Measurements from ENCODE around the gene C1QTNF1.
A peak's percentile ranks its signal among the peaks of the same experiment; 100 is the strongest.

C1QTNF1 gene

GRCh38 chr17:78998311-78999055, 25.5 kb upstream of the C1QTNF1 start:
- H3K9me3 Mint-ChIP-seq: no peaks in the 10 kb centered on the region
- peak; percentile 11 for DNase-seq
- no peak overlapping the region for H3K4me3 Mint-ChIP-seq
- H3K27ac Mint-ChIP-seq: no peak overlapping the region
- H3K4me1 Mint-ChIP-seq (ENCODE audit: low read depth): peaks cover 12% of the 10 kb centered on the region
- H3K36me3 Mint-ChIP-seq (ENCODE audit: low read depth): peaks cover 86% of the 10 kb centered on the region
- no peaks in the 10 kb centered on the region for H3K27me3 Mint-ChIP-seq

GRCh38 chr17:78999056-78999768, 24.8 kb upstream of the C1QTNF1 start:
- no peak overlapping the region for H3K4me3 Mint-ChIP-seq
- no peaks in the 10 kb centered on the region for H3K9me3 Mint-ChIP-seq
- DNase-seq: no peak
- H3K4me1 Mint-ChIP-seq (ENCODE audit: low read depth): peaks cover 12% of the 10 kb centered on the region
- no peak overlapping the region for H3K27ac Mint-ChIP-seq
- H3K27me3 Mint-ChIP-seq: no peaks in the 10 kb centered on the region
- peaks cover 81% of the 10 kb centered on the region for H3K36me3 Mint-ChIP-seq (ENCODE audit: low read depth)

GRCh38 chr17:78999947-79000395, 24.0 kb upstream of the C1QTNF1 start:
- H3K27ac Mint-ChIP-seq: no peak overlapping the region
- no peaks in the 10 kb centered on the region for H3K9me3 Mint-ChIP-seq
- H3K36me3 Mint-ChIP-seq (ENCODE audit: low read depth): peaks cover 73% of the 10 kb centered on the region
- peaks cover 12% of the 10 kb centered on the region for H3K4me1 Mint-ChIP-seq (ENCODE audit: low read depth)
- H3K27me3 Mint-ChIP-seq: no peaks in the 10 kb centered on the region
- no peak overlapping the region for H3K4me3 Mint-ChIP-seq
- peak; percentile 15 for DNase-seq

GRCh38 chr17:79000396-79001189, 23.4 kb upstream of the C1QTNF1 start:
- Mint-ChIP-seq H3K27ac (peak overlapping the region; percentile 57), H3K9me3 (no peaks in the 10 kb centered on the region), H3K36me3 (ENCODE audit: low read depth) (peaks cover 67% of the 10 kb centered on the region), H3K4me1 (ENCODE audit: low read depth) (peaks cover 17% of the 10 kb centered on the region), H3K27me3 (no peaks in the 10 kb centered on the region), H3K4me3 (no peak overlapping the region)
- DNase-seq: peak; percentile 20

- peak; percentile 14 for DNase-seq
- Mint-ChIP-seq H3K27me3 (no peaks in the 10 kb centered on the region), H3K4me3 (no peak overlapping the region), H3K9me3 (no peaks in the 10 kb centered on the region), H3K4me1 (ENCODE audit: low read depth) (peaks cover 25% of the 10 kb centered on the region), H3K36me3 (ENCODE audit: low read depth) (peaks cover 62% of the 10 kb centered on the region), H3K27ac (peak overlapping the region; percentile 57)
These were observed 22.6 kb upstream of the C1QTNF1 start for GRCh38 chr17:79001190-79002020.

GRCh38 chr17:79002291-79002690, 21.7 kb upstream of the C1QTNF1 start:
- Mint-ChIP-seq H3K36me3 (ENCODE audit: low read depth) (peaks cover 60% of the 10 kb centered on the region), H3K27me3 (no peaks in the 10 kb centered on the region), H3K27ac (peak overlapping the region; percentile 51), H3K4me3 (no peak overlapping the region), H3K9me3 (no peaks in the 10 kb centered on the region), H3K4me1 (ENCODE audit: low read depth) (peaks cover 34% of the 10 kb centered on the region)
- DNase-seq: peak; percentile 15

- Mint-ChIP-seq H3K27me3 (no peaks in the 10 kb centered on the region), H3K36me3 (ENCODE audit: low read depth) (peaks cover 57% of the 10 kb centered on the region), H3K4me3 (no peak overlapping the region), H3K27ac (peak overlapping the region; percentile 51), H3K9me3 (no peaks in the 10 kb centered on the region), H3K4me1 (ENCODE audit: low read depth) (peaks cover 41% of the 10 kb centered on the region)
- peak; percentile 16 for DNase-seq
These were observed 21.0 kb upstream of the C1QTNF1 start for GRCh38 chr17:79002796-79003593.

GRCh38 chr17:79003661-79004411, 20.1 kb upstream of the C1QTNF1 start:
- Mint-ChIP-seq H3K4me1 (ENCODE audit: low read depth) (peaks cover 49% of the 10 kb centered on the region), H3K9me3 (no peaks in the 10 kb centered on the region), H3K27ac (peak overlapping the region; percentile 33), H3K27me3 (no peaks in the 10 kb centered on the region), H3K4me3 (no peak overlapping the region), H3K36me3 (ENCODE audit: low read depth) (peaks cover 56% of the 10 kb centered on the region)
- DNase-seq: peak; percentile 14

GRCh38 chr17:79005063-79005861, 18.7 kb upstream of the C1QTNF1 start:
- no peaks in the 10 kb centered on the region for H3K9me3 Mint-ChIP-seq
- peak overlapping the region; percentile 81 for H3K27ac Mint-ChIP-seq
- peaks cover 55% of the 10 kb centered on the region for H3K4me1 Mint-ChIP-seq (ENCODE audit: low read depth)
- H3K27me3 Mint-ChIP-seq: no peaks in the 10 kb centered on the region
- peaks cover 52% of the 10 kb centered on the region for H3K36me3 Mint-ChIP-seq (ENCODE audit: low read depth)
- peak overlapping the region; percentile 18 for H3K4me3 Mint-ChIP-seq
- DNase-seq: peak; percentile 32

- Mint-ChIP-seq H3K36me3 (ENCODE audit: low read depth) (peaks cover 45% of the 10 kb centered on the region), H3K27ac (peak overlapping the region; percentile 81), H3K9me3 (no peaks in the 10 kb centered on the region), H3K4me3 (peak overlapping the region; percentile 18), H3K27me3 (no peaks in the 10 kb centered on the region), H3K4me1 (ENCODE audit: low read depth) (peaks cover 59% of the 10 kb centered on the region)
- DNase-seq: no peak
These were observed 17.9 kb upstream of the C1QTNF1 start for GRCh38 chr17:79006046-79006445.

- Mint-ChIP-seq H3K4me1 (ENCODE audit: low read depth) (peaks cover 57% of the 10 kb centered on the region), H3K27me3 (no peaks in the 10 kb centered on the region), H3K9me3 (no peaks in the 10 kb centered on the region), H3K27ac (peak overlapping the region; percentile 64), H3K4me3 (peak overlapping the region; percentile 84), H3K36me3 (ENCODE audit: low read depth) (peaks cover 36% of the 10 kb centered on the region)
- peak; percentile 20 for DNase-seq
These were observed 17.0 kb upstream of the C1QTNF1 start for GRCh38 chr17:79006794-79007503.

Measured in activated T-cell treated with anti-CD3 and anti-CD28 coated beads, Interleukin-2, amount 50 U/mL, for 24 hours (primary cell).